Transverse colon (tissue), 4 donors: ENCODE data around the gene HTR1B. TPM values are rescaled to one million over a fixed set of nuclear protein-coding genes. Genes with fewer than 3 reads are reported as not detected.

ENCODE experiments used
- DNase-seq: peaks from one replicate; pipeline ENCODE4 v3.0.0-alpha.2; 2019
- H3K27ac ChIP-seq, 4 donors: fragments of 200-600 bp; sonication (generic); 2 replicates each; pipeline ENCODE4 v1.5.1; 2016 to 2018; ENCODE audit warnings: inconsistent platforms in 4 of 4
- H3K27me3 ChIP-seq: fragments of 200-600 bp; sonication (generic); 2 replicates; pipeline ENCODE4 v1.5.1; 2017; ENCODE audit warnings: inconsistent platforms
- H3K36me3 ChIP-seq, 4 donors: fragments of 200-600 bp; sonication (generic); 2 replicates each; pipeline ENCODE4 v1.5.1; 2017 to 2019; ENCODE audit warnings: inconsistent platforms in 4 of 4
- H3K4me1 ChIP-seq, 4 donors: fragments of 200-600 bp; sonication (generic); 2 replicates each; pipeline ENCODE4 v1.5.1; 2017 to 2020; ENCODE audit warnings: inconsistent platforms in 4 of 4
- H3K4me3 ChIP-seq, 4 donors: fragments of 200-600 bp; sonication (generic); 1 replicate in 1 of 4; 2 replicates in 3 of 4; pipeline versions ENCODE4 v1.5.1 to v1.6.1; 2017 to 2019; ENCODE audit warnings: inconsistent platforms in 4 of 4
- H3K9me3 ChIP-seq, 2 donors: fragments of 200-600 bp; sonication (generic); 2 replicates each; pipeline ENCODE4 v1.5.1; 2017 to 2019; ENCODE audit warnings: inconsistent platforms in 2 of 2
- CTCF ChIP-seq, 5 experiments: fragments of 200-600 bp in 3 of 5; fragments of 450-650 bp in 2 of 5; sonication (generic) in 3 of 5; IDR thresholded peaks; 1 replicate in 2 of 5; 2 replicates in 3 of 5; pipeline ENCODE4 v1.5.1; 2016 to 2017; ENCODE audit warnings: antibody characterized with exemption in 5 of 5, inconsistent platforms in 3 of 5, mild to moderate bottlenecking in 2 of 5, moderate library complexity in 1 of 5
- EP300 ChIP-seq: sonication (generic); formaldehyde crosslinking; IDR thresholded peaks from one replicate; pipeline ENCODE4 v1.6.1; 2017; ENCODE audit warnings: antibody characterized with exemption, low read depth
- POLR2A ChIP-seq: fragments of 450-650 bp; IDR thresholded peaks from one replicate; pipeline ENCODE4 v1.6.1; 2016; ENCODE audit warnings: antibody characterized with exemption, mild to moderate bottlenecking, moderate library complexity
- POLR2AphosphoS5 ChIP-seq, 3 donors: sonication (generic); formaldehyde crosslinking; IDR thresholded peaks; one replicate each; pipeline ENCODE4 v1.6.1; 2016; ENCODE audit warnings: antibody characterized with exemption in 3 of 3
- WGBS, 2 donors: methylation state at CpG; one replicate each; pipeline ENCODE4 v1.1.5; 2018; ENCODE audit warnings: low coverage in 1 of 2; 5-methylcytosine and 5-hydroxymethylcytosine counted together
- in situ Hi-C, 4 donors: fragments of 200-750 bp; cut with MboI; loops; one replicate each; pipeline versions ENCODE4 v1.15.0 to v1.15.1; 2017; ENCODE audit warnings: low sequenced_read_pairs in 3 of 4, low pct_ligation_motif_present in 1 of 4, low pct_unique_long_range_greater_than_20kb in 1 of 4
- intact Hi-C: fragments of 100-400 bp; cut with DNase I; formaldehyde crosslinking; loops from one replicate; pipeline ENCODE4 v1.15.1; 2023; ENCODE audit warnings: low total_unique reads
- total RNA-seq, 4 donors: library from RNA; depleted of rRNA; stranded (reverse); fragments of >200 nt; gene quantifications; one replicate each; pipeline ENCODE4 v1.1.0, GENCODE V29; 2016

Gene HTR1B
- total RNA-seq, 4 donors from 2014 or later: not detected

- H3K4me3 ChIP-seq: no peak overlapping the region
- no peak overlapping the region for H3K27ac ChIP-seq
- H3K36me3 ChIP-seq: no peaks in the 10 kb centered on the region
- no peaks in the 10 kb centered on the region for H3K4me1 ChIP-seq
- TF ChIP-seq POLR2AphosphoS5 (IDR thresholded peaks at IDR 0.05) (no peak), CTCF (IDR thresholded peaks at IDR 0.05) (no peak), EP300 (no peak), POLR2A (no peak)
- DNase-seq: no peak
- intact Hi-C loops (no loop called here), in situ Hi-C loops (no loop called here)
- 53 to 67% methylated on average over 1 to 3 of the region's 3 CpGs for WGBS, 2 donors
- no peaks in the 10 kb centered on the region for H3K27me3 ChIP-seq
- no peaks in the 10 kb centered on the region for H3K9me3 ChIP-seq
These were observed 22.9 kb downstream of the HTR1B start for GRCh38 chr6:77440206-77440976.

GRCh38 chr6:77433888-77434287, 29.4 kb downstream of the HTR1B start:
- Histone ChIP-seq H3K27me3 (no peaks in the 10 kb centered on the region), H3K9me3 (no peaks in the 10 kb centered on the region), H3K36me3 (no peaks in the 10 kb centered on the region), H3K27ac (no peak overlapping the region), H3K4me3 (no peak overlapping the region), H3K4me1 (no peaks in the 10 kb centered on the region)
- TF ChIP-seq POLR2A (no peak), EP300 (no peak), CTCF (IDR thresholded peaks at IDR 0.05) (no peak), POLR2AphosphoS5 (IDR thresholded peaks at IDR 0.05) (no peak)
- WGBS, 2 donors: 70 to 74% methylated on average over 4 of the region's 4 CpGs
- intact Hi-C loops: no loop called here
- no peak for DNase-seq
- in situ Hi-C loops: no loop called here

GRCh38 chr6:77430504-77430903, 32.8 kb downstream of the HTR1B start:
- Histone ChIP-seq H3K4me1 (no peaks in the 10 kb centered on the region), H3K27me3 (no peaks in the 10 kb centered on the region), H3K9me3 (no peaks in the 10 kb centered on the region), H3K4me3 (no peak overlapping the region), H3K36me3 (no peaks in the 10 kb centered on the region), H3K27ac (no peak overlapping the region)
- in situ Hi-C loops: no loop called here
- 78 to 87% methylated on average over 3 of the region's 3 CpGs for WGBS, 2 donors
- DNase-seq: no peak
- intact Hi-C loops: no loop called here
- TF ChIP-seq POLR2A: no peak
- no peak for TF ChIP-seq CTCF (IDR thresholded peaks at IDR 0.05)
- TF ChIP-seq EP300: no peak
- no peak for TF ChIP-seq POLR2AphosphoS5 (IDR thresholded peaks at IDR 0.05)

GRCh38 chr6:77425671-77426070, 37.6 kb downstream of the HTR1B start:
- TF ChIP-seq POLR2AphosphoS5 (IDR thresholded peaks at IDR 0.05): no peak
- DNase-seq: no peak
- Histone ChIP-seq H3K27me3 (no peaks in the 10 kb centered on the region), H3K4me3 (no peak overlapping the region), H3K4me1 (no peaks in the 10 kb centered on the region), H3K36me3 (no peaks in the 10 kb centered on the region), H3K27ac (no peak overlapping the region), H3K9me3 (no peaks in the 10 kb centered on the region)
- intact Hi-C loops: no loop called here
- in situ Hi-C loops: no loop called here

GRCh38 chr6:77425216-77425615, 38.1 kb downstream of the HTR1B start:
- intact Hi-C loops: no loop called here
- in situ Hi-C loops: no loop called here
- DNase-seq: no peak
- Histone ChIP-seq H3K4me1 (no peaks in the 10 kb centered on the region), H3K27me3 (no peaks in the 10 kb centered on the region), H3K9me3 (no peaks in the 10 kb centered on the region), H3K27ac (no peak overlapping the region), H3K4me3 (no peak overlapping the region), H3K36me3 (no peaks in the 10 kb centered on the region)
- TF ChIP-seq CTCF (IDR thresholded peaks at IDR 0.05): no peak
- no peak for TF ChIP-seq EP300
- no peak for TF ChIP-seq POLR2A
- 66 to 78% methylated on average over 1 of the region's 1 CpG for WGBS, 2 donors
